GM19351 (cell line): ENCODE results near the gene ZNF280B.
"Not testable (repeated sequence)": the region's sequence is repeated elsewhere in the genome, so short reads cannot be mapped to it uniquely, and the experiment has no call there.

Experiments
- ATAC-seq: cut with Tn5 transposase; IDR thresholded peaks from one replicate; pipeline ENCODE4 v1.9.1; 2021; ENCODE audit warnings: mild to moderate bottlenecking, moderate library complexity; ENCODE audit not compliant: unreplicated experiment

ZNF280B gene

GRCh38 chr22:22535662-22536061 is 27.1 kb upstream of the ZNF280B start:
- ATAC-seq, result no peak

GRCh38 chr22:22534604-22535415 is 26.3 kb upstream of the ZNF280B start:
- ATAC-seq, result no peak

DNA sequence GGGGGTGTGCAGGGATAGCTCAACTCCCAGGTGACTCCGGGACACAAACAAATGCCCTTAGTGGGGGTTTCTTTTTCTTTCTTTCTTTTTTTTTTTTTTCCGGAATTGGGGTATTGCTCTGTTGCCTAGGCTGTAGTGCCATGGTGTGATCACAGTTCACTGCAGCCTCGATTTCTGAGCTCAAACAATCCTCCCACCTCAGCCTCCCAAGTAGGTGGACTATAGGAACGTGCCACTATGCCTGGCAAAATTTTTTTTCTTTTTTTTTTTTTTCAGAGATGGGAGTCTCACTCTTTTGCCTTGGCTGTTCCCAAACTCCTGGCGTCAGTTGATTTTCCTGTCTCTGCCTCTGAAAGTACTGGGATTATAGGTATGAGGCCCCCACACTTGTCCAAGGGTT is 25.3 kb upstream of the ZNF280B start:
- ATAC-seq, result no peak

GRCh38 chr22:22533417-22533816 is 24.9 kb upstream of the ZNF280B start:
- ATAC-seq, result no peak

DNA sequence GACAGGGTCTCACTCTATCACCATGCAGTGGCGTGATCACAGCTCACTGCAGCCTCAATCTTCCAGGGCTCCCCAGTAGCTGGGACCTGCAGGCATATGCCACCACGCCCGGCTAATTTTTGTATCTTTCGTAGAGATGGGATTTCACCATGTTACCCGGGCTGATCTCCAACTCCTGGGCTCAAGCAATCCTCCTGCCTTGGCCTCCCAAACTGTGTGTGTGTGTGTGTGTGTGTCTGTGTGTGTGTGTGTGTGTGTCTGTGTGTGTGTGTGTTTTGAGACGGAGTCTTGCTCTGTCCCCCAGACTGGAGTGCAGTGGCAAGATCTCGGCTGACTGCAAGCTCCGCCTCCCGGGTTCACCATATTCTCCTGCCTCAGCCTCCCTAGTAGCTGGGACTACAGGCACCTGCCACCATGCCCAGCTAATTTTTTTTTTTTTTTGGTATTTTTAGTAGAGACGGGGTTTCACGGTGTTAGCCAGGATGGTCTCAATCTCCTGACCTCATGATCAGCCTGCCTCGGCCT is 24.1 kb upstream of the ZNF280B start:
- not testable (repeated sequence) for ATAC-seq

DNA sequence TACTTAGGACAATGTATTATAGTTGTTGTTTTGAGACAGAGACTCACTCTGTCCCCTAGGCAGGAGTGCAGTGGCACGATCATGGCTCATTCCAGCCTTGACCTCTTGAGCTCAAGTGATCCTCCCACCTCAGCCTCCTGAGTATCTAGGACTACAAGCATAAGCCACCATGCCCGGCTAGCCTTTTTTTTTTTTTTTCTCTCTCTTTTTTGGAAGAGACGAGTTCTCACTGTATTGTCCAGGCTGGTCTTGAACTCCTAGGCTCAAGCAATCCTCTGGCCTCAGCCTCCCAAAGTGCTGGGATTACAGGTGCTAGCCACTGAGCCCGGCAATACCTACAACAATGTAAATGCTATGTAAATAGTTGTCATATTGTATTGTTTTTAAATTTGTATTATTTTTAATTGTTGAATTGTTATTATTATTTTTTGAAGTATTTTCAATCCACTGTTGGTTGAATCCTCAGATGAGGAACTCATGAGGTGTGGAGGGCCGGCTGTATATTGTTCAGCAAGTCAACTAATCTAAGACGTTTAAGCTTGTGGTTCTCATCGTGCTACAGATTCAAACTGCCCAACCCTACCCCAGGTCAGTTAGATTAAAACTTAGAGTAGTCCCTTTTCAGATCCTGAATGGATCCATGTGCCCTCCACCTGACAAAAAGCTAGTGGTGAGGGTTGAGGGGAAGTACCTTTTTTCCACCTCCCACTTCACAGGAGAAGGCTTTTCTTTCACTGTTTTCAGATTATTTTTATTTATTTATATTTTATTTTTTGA is 23.4 kb upstream of the ZNF280B start:
- no peak for ATAC-seq

DNA sequence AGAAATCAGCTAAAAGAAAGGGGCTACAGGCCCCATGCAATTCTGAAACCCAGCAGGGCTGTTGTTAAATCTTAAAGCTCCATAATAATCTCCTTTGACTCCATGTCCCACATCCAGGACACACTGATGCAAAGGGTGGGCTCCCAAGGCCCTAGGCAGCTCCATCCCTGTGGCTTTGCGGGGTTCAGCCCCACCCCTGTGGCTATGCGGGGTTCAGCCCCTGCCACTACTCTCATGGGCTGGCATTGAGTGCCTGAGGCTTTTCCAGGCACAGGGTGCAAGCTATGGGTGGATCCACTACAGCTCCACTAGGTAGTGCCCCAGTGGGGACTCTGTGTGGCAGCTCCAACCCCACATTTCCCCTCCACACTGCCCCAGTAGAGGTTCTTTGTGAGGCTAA is 20.2 kb upstream of the ZNF280B start:
- no peak for ATAC-seq

- no peak for ATAC-seq
These were observed 18.8 kb upstream of the ZNF280B start for GRCh38 chr22:22527312-22527711.

DNA sequence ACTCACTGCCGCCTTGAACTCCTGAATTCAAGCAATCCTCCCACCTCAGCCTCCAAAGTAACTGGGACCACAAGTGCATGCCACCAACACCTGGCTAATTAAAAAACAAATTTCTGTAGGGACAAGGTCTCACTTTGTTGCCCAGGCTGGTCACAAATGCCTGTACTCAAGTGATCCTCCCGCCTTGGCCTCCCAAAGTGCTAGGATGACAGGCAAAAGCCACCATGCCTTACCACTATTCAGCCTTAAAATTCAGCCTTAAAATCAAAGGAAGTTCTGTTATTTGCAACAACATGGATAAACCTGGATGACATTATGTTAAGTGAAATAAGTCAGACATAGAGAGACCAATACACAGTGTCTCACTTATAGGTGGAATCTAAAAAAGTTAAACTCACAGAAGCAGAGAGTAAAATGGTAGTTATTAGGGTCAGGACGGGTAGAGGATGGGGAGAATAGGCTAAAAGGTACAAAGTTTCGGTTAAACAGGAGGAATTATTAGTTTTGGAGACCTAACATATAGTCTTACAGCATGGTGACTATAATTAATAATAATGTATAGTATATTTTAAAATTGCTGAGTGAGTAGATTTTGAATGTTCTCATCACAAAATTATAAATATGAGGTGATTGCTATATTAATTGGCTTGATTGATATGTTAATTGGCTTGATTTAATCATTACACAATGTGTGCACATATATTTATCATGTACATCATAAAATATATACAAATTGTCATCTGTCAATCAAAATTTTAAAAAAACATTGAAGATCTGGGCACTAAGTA is 17.8 kb upstream of the ZNF280B start:
- ATAC-seq, result no peak

- ATAC-seq, result no peak
These were observed 15.0 kb upstream of the ZNF280B start for GRCh38 chr22:22523494-22523893.

GRCh38 chr22:22521631-22522030 is 13.1 kb upstream of the ZNF280B start:
- no peak for ATAC-seq

DNA sequence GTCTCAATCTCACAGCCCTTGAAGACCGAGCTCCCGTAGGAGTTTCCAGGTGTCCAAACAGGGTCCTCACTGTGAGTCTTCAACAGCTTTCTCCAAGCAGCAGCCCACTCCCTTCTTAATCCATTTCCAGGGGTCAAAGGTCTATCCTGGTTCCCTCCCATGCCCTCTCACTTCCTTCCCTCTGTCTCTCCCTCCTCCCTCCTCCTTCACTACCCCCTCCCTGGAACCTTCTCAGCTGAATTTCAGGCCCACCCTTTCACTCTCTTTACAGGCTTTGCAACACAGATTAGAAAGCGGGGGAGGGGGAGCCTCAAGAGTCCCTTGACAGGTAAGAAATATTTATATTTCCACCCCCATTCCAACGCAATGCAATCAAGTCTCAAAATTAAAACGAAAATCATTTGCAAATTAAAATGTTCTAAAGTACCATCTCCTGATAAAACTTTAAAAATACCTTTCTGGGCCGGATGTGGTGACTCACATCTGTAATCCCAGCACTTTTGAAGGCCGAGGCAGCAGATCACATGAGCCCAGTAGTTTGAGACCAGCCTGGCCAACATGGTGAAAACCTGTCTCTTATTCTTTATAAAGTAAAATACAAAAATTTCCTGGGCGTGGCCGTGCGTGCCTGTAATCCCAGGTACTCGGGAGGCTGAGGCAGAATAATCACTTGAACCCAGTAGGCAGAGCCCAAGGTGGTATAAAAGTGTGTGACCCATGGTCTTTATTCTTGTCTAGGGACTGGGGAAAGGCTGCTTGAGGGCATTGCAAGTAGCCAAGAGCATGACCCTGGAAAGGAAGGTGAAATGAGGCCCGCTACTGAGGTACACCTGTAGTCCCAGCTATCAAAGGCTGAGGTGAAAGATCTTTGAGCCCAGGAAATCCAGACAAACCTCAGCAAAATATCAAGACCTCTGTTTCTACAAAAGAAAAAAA is 12.4 kb upstream of the ZNF280B start:
- no peak for ATAC-seq

DNA sequence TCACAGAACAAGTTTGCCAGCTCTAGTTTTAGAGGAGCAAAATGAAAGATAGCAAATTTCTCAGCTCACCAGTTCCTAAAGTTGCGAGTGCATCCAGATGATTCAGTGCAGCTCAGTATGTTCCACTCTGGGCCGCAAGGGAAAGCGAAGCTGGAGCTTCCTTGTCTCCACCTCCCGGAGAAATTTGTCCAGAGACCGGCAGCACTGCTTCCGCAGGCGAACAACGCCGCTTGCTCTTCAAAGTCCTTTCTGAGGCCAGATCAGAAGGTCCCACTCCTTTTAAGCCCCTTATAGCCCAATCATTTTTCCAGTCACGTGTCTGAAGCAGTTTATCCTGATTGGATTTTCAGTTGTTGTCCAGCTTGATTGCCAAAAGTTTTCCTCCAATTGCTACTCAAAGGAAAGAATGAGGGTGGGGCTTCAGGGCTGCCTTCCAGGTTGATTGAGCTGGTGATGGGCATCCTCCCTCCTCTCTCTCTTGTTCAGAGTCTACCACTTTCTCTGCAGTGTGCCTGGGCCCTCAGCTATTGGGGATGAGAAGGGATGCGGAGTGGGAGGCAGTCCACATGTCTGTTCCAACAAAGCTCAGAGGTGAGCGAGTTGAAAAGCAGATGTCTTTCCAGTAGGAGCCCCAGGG is 11.6 kb upstream of the ZNF280B start, which contains the start of gene ZNF280A:
Gene ZNF280A (minus strand): TSS at position 251 of the 637 bp plus-strand sequence. CDS start 4,640 bp downstream, outside the sequence.
- ATAC-seq, result no peak

- no peak for ATAC-seq
These were observed 11.0 kb upstream of the ZNF280B start for GRCh38 chr22:22519591-22519990.

DNA sequence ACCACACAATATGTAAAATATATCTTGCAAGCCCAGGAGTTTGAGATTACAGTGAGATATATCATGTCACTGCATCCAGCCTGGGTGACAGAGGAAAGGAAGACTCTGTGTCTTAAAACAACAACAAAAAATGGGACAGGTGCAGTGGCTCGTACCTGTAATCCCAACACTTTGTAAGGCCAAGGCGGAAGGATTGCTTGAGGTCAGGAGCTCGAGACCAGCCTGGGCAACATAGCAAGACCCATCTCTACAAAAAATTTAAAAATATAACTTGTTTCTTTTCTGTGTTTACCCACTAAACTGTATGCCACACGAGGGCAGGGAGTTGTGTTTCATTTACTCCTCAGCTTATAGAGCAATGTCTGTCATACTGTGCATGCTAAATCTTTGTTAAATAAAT is 8.4 kb upstream of the ZNF280B start:
- no peak for ATAC-seq

DNA sequence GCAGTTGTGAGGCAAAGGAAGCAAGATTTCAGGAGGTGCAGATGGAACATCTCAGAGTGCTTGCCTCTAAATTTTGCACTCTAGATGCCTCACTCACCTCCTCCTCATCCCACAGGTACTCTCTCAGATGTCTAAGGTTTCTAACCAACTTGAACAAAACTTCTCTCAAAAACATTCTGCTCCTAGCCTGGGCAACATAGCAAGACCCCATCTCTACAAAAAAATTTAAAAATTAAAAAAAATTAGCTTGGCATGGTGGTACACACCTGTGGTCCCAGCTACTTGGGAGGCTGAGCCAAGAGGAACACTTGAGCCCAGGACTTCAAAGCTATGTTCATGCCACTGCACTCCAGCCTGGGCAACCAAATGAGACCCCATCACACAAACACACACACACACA is 7.3 kb upstream of the ZNF280B start:
- no peak for ATAC-seq

DNA sequence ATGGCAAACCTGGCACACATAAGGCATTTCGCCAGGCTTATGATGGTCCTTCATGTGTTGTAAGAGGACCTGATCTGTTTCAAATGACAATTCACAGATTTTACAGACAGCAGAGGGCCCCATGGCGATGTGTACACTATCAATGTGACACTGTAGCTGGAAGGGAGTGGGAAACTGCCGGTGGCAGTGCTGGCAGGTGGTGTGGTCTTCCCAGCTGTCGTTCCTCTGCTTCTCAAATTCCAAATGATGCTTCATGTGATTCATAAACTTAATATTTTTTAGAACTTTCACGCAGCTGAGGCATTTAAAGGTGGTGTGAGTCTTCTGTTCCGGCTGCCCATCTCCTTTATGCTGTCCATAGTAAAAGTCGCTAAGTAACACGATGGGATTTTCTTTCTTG is 5.9 kb upstream of the ZNF280B start:
- ATAC-seq, result not testable (repeated sequence)

GRCh38 chr22:22513619-22514018 is 5.1 kb upstream of the ZNF280B start:
- ATAC-seq, result no peak

- no peak for ATAC-seq
These were observed 4.4 kb upstream of the ZNF280B start for GRCh38 chr22:22512951-22513350.
